B cell (primary cell): ENCODE results near the gene ZNF366. TPM values are rescaled to one million over a fixed set of nuclear protein-coding genes. Genes with fewer than 3 reads are reported as not detected.

Experiments
- ATAC-seq: fragments of 200-7000 bp; cut with Tn5 transposase; one replicate; pipeline ENCODE4 v1.10.0; 2021; ENCODE audit warnings: low read depth, mild to moderate bottlenecking, moderate number of reproducible peaks, moderate library complexity
- CTCF ChIA-PET: fragments of 350-600 bp; sonication (Branson Sonifier 250); formaldehyde crosslinking; loops from one replicate; lab custom pipeline; 2021; ENCODE audit warnings: antibody characterized with exemption, inconsistent platforms; lab: Charles Lee
- POLR2A ChIA-PET: fragments of 350-600 bp; sonication (Branson Sonifier 250); formaldehyde crosslinking; loops from one replicate; lab custom pipeline; 2021; ENCODE audit warnings: antibody characterized with exemption; lab: Charles Lee
- DNase-seq: peaks from one replicate; pipeline ENCODE4 v3.0.0; 2013
- H2AFZ ChIP-seq: 2 replicates; pipeline ENCODE4 v1.6.1; 2012; ENCODE audit warnings: mild to moderate bottlenecking, low read depth, low read length; ENCODE audit not compliant: insufficient read depth, poor library complexity, severe bottlenecking
- H3K27ac ChIP-seq, 2 donors: 1 replicate in 1 of 2; 2 replicates in 1 of 2; pipeline ENCODE4 v1.5.1; 2012 to 2013; ENCODE audit warnings: low read length in 2 of 2, mild to moderate bottlenecking in 2 of 2, moderate library complexity in 1 of 2
- H3K27me3 ChIP-seq, 4 experiments: fragments of 200-600 bp in 1 of 4; sonication (generic) in 1 of 4; replicated peaks in 1 of 4; 1 replicate in 2 of 4; 2 replicates in 2 of 4; pipeline versions ENCODE4 v1.6.1 to v1.7.0; 2013 to 2016; ENCODE audit warnings: low read length in 3 of 4, mild to moderate bottlenecking in 2 of 4, mixed read lengths in 1 of 4, moderate library complexity in 1 of 4; ENCODE audit not compliant: insufficient read depth in 4 of 4, control insufficient read depth in 3 of 4; ENCODE audit errors: control extremely low read depth in 1 of 4
- H3K36me3 ChIP-seq, 2 experiments: replicated peaks in 1 of 2; 1 replicate in 1 of 2; 2 replicates in 1 of 2; pipeline versions ENCODE4 v1.6.1 to v1.7.1; 2013; ENCODE audit warnings: low read length in 1 of 2; ENCODE audit not compliant: insufficient read depth in 2 of 2, control insufficient read depth in 1 of 2; ENCODE audit errors: control extremely low read depth in 1 of 2, extremely low read depth in 1 of 2
- H3K4me1 ChIP-seq, 2 donors: fragments of 200-600 bp in 1 of 2; sonication (generic) in 1 of 2; 1 replicate in 1 of 2; 2 replicates in 1 of 2; pipeline versions ENCODE4 v1.5.1 to v1.6.1; 2013 to 2017; ENCODE audit warnings: low read length in 2 of 2; ENCODE audit not compliant: control insufficient read depth in 2 of 2, insufficient read depth in 2 of 2
- H3K4me2 ChIP-seq: replicated peaks from 2 replicates; pipeline ENCODE3; 2012; ENCODE audit warnings: mild to moderate bottlenecking, low read depth, low read length; ENCODE audit not compliant: poor library complexity, severe bottlenecking
- H3K4me3 ChIP-seq, 5 experiments: fragments of 200-600 bp in 1 of 5; sonication (generic) in 1 of 5; 1 replicate in 3 of 5; 2 replicates in 2 of 5; pipeline versions ENCODE4 v1.5.1 to v1.7.0; 2011 to 2016; ENCODE audit warnings: low read length in 4 of 5, mild to moderate bottlenecking in 4 of 5, low read depth in 2 of 5, control low read depth in 1 of 5, moderate library complexity in 1 of 5; ENCODE audit not compliant: insufficient read depth in 1 of 5; ENCODE audit errors: control extremely low read depth in 1 of 5, extremely low read depth in 1 of 5
- H3K79me2 ChIP-seq: fragments of 200-600 bp; sonication (generic); one replicate; pipeline ENCODE4 v1.6.0; 2016; ENCODE audit warnings: low read length; ENCODE audit not compliant: control insufficient read depth, insufficient read depth
- H3K9ac ChIP-seq: fragments of 200-600 bp; sonication (generic); 2 replicates; pipeline ENCODE4 v1.6.1; 2017; ENCODE audit warnings: mild to moderate bottlenecking, low read length, moderate library complexity
- H3K9me3 ChIP-seq, 3 donors: one replicate each; pipeline versions ENCODE4 v1.6.1 to v1.7.1; 2013; ENCODE audit warnings: low read length in 2 of 3; ENCODE audit not compliant: control insufficient read depth in 2 of 3, insufficient read depth in 1 of 3; ENCODE audit errors: control extremely low read depth in 1 of 3
- H4K20me1 ChIP-seq: 2 replicates; pipeline ENCODE4 v1.6.0; 2012; ENCODE audit warnings: mild to moderate bottlenecking, low read length; ENCODE audit not compliant: insufficient read depth, control insufficient read depth, poor library complexity, severe bottlenecking
- H3K27ac Mint-ChIP-seq: one replicate; pipeline ENCODE4 v1.8.0; 2021; ENCODE audit warnings: mixed read lengths
- H3K27me3 Mint-ChIP-seq: one replicate; pipeline ENCODE4 v1.8.0; 2021; ENCODE audit warnings: mixed read lengths
- H3K4me1 Mint-ChIP-seq: one replicate; pipeline ENCODE4 v1.8.0; 2021; ENCODE audit warnings: mixed read lengths
- H3K4me3 Mint-ChIP-seq: one replicate; pipeline ENCODE4 v1.8.0; 2021; ENCODE audit warnings: mixed read lengths
- H3K9me3 Mint-ChIP-seq: one replicate; pipeline ENCODE4 v1.8.0; 2022; ENCODE audit warnings: mixed read lengths; ENCODE audit not compliant: insufficient read depth
- EZH2 ChIP-seq: IDR thresholded peaks from 2 replicates; pipeline ENCODE4 v1.6.1; 2012; ENCODE audit warnings: borderline replicate concordance, low read depth, mild to moderate bottlenecking, moderate library complexity, low read length; ENCODE audit not compliant: insufficient read depth, poor library complexity, severe bottlenecking
- WGBS: methylation state at CpG from one replicate; pipeline ENCODE4 v1.1.5; 2013; ENCODE audit warnings: missing lambda C conversion rate; ENCODE audit not compliant: insufficient coverage; 5-methylcytosine and 5-hydroxymethylcytosine counted together
- intact Hi-C: fragments of 100-400 bp; cut with micrococcal nuclease; formaldehyde crosslinking; loops from one replicate; pipeline ENCODE4 v1.10.0; 2022
- polyA plus RNA-seq: library from polyadenylated mRNA; depleted of rRNA; stranded (reverse); fragments of >200 nt; gene quantifications from 2 replicates; pipeline ENCODE4 v1.2.3, GENCODE V29; 2012
- total RNA-seq, 2 donors: library from RNA; stranded (reverse); fragments of 120-200 nt in 1 of 2; gene quantifications; 1 replicate in 1 of 2; 2 replicates in 1 of 2; pipeline versions ENCODE4 v1.2.3 to v1.2.4, GENCODE V29; 2013 to 2022
- TF ChIP-seq, protein P1 (sequence below): fragments of 200-600 bp; IDR thresholded peaks from one replicate; pipeline ENCODE4 v1.8.0; 2022; ENCODE audit warnings: antibody characterized with exemption, mild to moderate bottlenecking

The ZNF366 gene
- total and polyA plus RNA-seq, 2 donors (not counting 1 experiment from before 2014, with no cell fraction given) = 0.03 TPM; not detected in 1

DNA sequence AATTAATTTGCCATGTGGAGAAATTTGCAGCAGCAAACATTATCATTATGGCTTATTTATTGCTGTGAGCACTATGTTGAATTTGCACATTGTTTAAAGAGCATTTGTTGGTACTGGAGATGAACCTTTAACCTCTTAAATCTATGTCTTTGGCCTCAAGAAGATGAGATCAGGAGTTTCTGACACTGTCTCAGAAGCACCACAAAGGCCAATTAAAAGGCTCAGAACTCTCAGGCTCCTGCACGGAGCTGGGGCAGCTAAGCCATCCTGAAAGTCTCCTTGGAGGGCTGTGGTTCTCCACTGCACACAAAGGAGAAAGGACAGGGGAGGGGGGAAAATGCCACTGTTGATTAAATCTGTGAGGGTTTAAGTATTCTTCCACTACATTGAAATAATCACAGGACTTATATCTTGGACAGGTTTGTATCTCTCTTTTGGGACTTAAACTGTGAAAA lies 33.1 kb downstream of the ZNF366 start:
- Histone ChIP-seq H3K4me2 (no peak overlapping the region), H3K9ac (no peak overlapping the region), H3K79me2 (no peaks in the 10 kb centered on the region), H2AFZ (no peak overlapping the region), H3K4me3 (no peak overlapping the region), H3K36me3 (no peaks in the 10 kb centered on the region), H4K20me1 (no peaks in the 10 kb centered on the region), H3K27ac (no peak overlapping the region), H3K4me1 (no peaks in the 10 kb centered on the region), H3K27me3 (no peaks in the 10 kb centered on the region), H3K9me3 (no peaks in the 10 kb centered on the region)
- ATAC-seq (no peak), DNase-seq (no peak)
- Mint-ChIP-seq H3K9me3 (no peaks in the 10 kb centered on the region), H3K4me1 (no peaks in the 10 kb centered on the region), H3K27ac (no peak overlapping the region), H3K4me3 (no peak overlapping the region), H3K27me3 (peaks cover 37% of the 10 kb centered on the region)
- intact Hi-C loops = no loop called here
- ChIA-PET POLR2A (no interaction called here), CTCF (no interaction called here)
- WGBS = no CpG with 5 or more reads among the region's 1 CpG
- TF ChIP-seq, protein P1, sequence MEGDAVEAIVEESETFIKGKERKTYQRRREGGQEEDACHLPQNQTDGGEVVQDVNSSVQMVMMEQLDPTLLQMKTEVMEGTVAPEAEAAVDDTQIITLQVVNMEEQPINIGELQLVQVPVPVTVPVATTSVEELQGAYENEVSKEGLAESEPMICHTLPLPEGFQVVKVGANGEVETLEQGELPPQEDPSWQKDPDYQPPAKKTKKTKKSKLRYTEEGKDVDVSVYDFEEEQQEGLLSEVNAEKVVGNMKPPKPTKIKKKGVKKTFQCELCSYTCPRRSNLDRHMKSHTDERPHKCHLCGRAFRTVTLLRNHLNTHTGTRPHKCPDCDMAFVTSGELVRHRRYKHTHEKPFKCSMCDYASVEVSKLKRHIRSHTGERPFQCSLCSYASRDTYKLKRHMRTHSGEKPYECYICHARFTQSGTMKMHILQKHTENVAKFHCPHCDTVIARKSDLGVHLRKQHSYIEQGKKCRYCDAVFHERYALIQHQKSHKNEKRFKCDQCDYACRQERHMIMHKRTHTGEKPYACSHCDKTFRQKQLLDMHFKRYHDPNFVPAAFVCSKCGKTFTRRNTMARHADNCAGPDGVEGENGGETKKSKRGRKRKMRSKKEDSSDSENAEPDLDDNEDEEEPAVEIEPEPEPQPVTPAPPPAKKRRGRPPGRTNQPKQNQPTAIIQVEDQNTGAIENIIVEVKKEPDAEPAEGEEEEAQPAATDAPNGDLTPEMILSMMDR = no peak
- no peak for TF ChIP-seq EZH2

- H3K4me1 ChIP-seq = no peaks in the 10 kb centered on the region
- no peak overlapping the region for H3K4me3 Mint-ChIP-seq
- H2AFZ ChIP-seq = no peak overlapping the region
- no peak overlapping the region for H3K4me2 ChIP-seq
- no peak for DNase-seq
- H3K36me3 ChIP-seq = no peaks in the 10 kb centered on the region
- H3K79me2 ChIP-seq = no peaks in the 10 kb centered on the region
- H3K27me3 Mint-ChIP-seq = peaks cover 37% of the 10 kb centered on the region
- 80% methylated on average over 1 of the region's 6 CpGs for WGBS
- H3K9ac ChIP-seq = no peak overlapping the region
- no peak overlapping the region for H3K4me3 ChIP-seq
- no peaks in the 10 kb centered on the region for H3K4me1 Mint-ChIP-seq
- H3K27me3 ChIP-seq = no peaks in the 10 kb centered on the region
- ChIA-PET CTCF (no interaction called here), POLR2A (no interaction called here)
- ATAC-seq = no peak
- TF ChIP-seq, protein P1 = no peak
- no peak for TF ChIP-seq EZH2
- H3K27ac ChIP-seq = no peak overlapping the region
- no peaks in the 10 kb centered on the region for H3K9me3 ChIP-seq
- no peaks in the 10 kb centered on the region for H4K20me1 ChIP-seq
- intact Hi-C loops = no loop called here
- no peaks in the 10 kb centered on the region for H3K9me3 Mint-ChIP-seq
- H3K27ac Mint-ChIP-seq = no peak overlapping the region
These were observed 34.4 kb downstream of the ZNF366 start for GRCh38 chr5:72472666-72473422.
